Mucosa of stomach (tissue), 1 donor: ENCODE measurements around the gene ZNF48.
A peak's percentile ranks its signal among the peaks of the same experiment; 100 is the strongest.

ENCODE experiments used
- H3K27me3 ChIP-seq: one replicate; pipeline ENCODE4 v1.7.0; 2013; ENCODE audit warnings: mild to moderate bottlenecking, low read length; ENCODE audit not compliant: control insufficient read depth, insufficient read depth
- H3K36me3 ChIP-seq: one replicate; pipeline ENCODE4 v1.7.0; 2013; ENCODE audit warnings: low read length; ENCODE audit not compliant: control insufficient read depth, insufficient read depth
- H3K4me1 ChIP-seq: one replicate; pipeline ENCODE4 v1.7.0; 2013; ENCODE audit warnings: mild to moderate bottlenecking, low read length; ENCODE audit not compliant: control insufficient read depth, insufficient read depth
- H3K4me3 ChIP-seq: one replicate; pipeline ENCODE4 v1.7.0; 2013; ENCODE audit warnings: low read length
- H3K9ac ChIP-seq: one replicate; pipeline ENCODE4 v1.7.0; 2013; ENCODE audit warnings: mild to moderate bottlenecking, low read length, moderate library complexity
- H3K9me3 ChIP-seq: one replicate; pipeline ENCODE4 v1.7.0; 2013; ENCODE audit warnings: mild to moderate bottlenecking, low read length, moderate library complexity; ENCODE audit not compliant: control insufficient read depth
- donor health status: Pancreatic carcinoma.

The ZNF48 gene

GRCh38 chr16:30354423-30355143, 40.6 kb upstream of the ZNF48 start:
- H3K36me3 ChIP-seq: peaks cover 36% of the 10 kb centered on the region
- H3K4me1 ChIP-seq: peaks cover 52% of the 10 kb centered on the region
- no peaks in the 10 kb centered on the region for H3K9me3 ChIP-seq
- peak overlapping the region; percentile 68 for H3K4me3 ChIP-seq
- peak overlapping the region; percentile 88 for H3K9ac ChIP-seq
- H3K27me3 ChIP-seq: no peaks in the 10 kb centered on the region

- Histone ChIP-seq H3K9ac (peak within 1 kb of the TSS; percentile 94), H3K4me3 (peak within 1 kb of the TSS; percentile 68), H3K27me3 (no peaks in the 10 kb centered on the region), H3K36me3 (peaks cover 36% of the 10 kb centered on the region), H3K4me1 (peaks cover 52% of the 10 kb centered on the region), H3K9me3 (no peaks in the 10 kb centered on the region)
These were observed 39.9 kb upstream of the ZNF48 start, which contains the start of gene CD2BP2 for GRCh38 chr16:30355144-30355953. CD2BP2 (minus strand) TSS chr16:30355308; CDS start chr16:30354681, 627 bp downstream.

DNA sequence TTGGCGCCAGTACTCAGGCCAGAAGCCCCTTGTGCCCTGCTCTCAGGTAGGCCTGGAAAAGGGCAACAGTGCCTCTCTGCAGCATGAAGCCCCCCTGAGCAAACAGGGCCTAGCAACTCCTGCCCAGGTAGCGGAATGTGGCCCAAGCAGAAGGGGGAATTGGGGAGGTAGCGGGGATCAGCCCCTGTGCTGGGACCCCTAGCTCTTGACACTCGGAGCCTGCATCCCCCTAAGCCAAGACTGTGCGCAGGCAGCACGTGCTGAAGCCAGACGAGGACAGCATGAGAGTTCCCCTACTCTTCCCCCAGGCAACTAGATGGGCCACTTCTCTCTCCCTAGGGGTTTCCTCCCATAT, 39.3 kb upstream of the ZNF48 start:
- H3K27me3 ChIP-seq: no peaks in the 10 kb centered on the region
- peak overlapping the region; percentile 94 for H3K9ac ChIP-seq
- peak overlapping the region; percentile 68 for H3K4me3 ChIP-seq
- peaks cover 52% of the 10 kb centered on the region for H3K4me1 ChIP-seq
- no peaks in the 10 kb centered on the region for H3K9me3 ChIP-seq
- peaks cover 33% of the 10 kb centered on the region for H3K36me3 ChIP-seq

- Histone ChIP-seq H3K4me3 (peak overlapping the region; percentile 68), H3K27me3 (no peaks in the 10 kb centered on the region), H3K4me1 (peaks cover 48% of the 10 kb centered on the region), H3K9ac (peak overlapping the region; percentile 94), H3K9me3 (no peaks in the 10 kb centered on the region), H3K36me3 (peaks cover 27% of the 10 kb centered on the region)
These were observed 38.7 kb upstream of the ZNF48 start for GRCh38 chr16:30356401-30357084.

- Histone ChIP-seq H3K4me3 (no peak overlapping the region), H3K9me3 (no peaks in the 10 kb centered on the region), H3K27me3 (no peaks in the 10 kb centered on the region), H3K36me3 (peaks cover 27% of the 10 kb centered on the region), H3K9ac (no peak overlapping the region), H3K4me1 (peaks cover 42% of the 10 kb centered on the region)
These were observed 38.0 kb upstream of the ZNF48 start for GRCh38 chr16:30357085-30357714.

- H3K36me3 ChIP-seq: peaks cover 27% of the 10 kb centered on the region
- H3K4me3 ChIP-seq: no peak overlapping the region
- H3K27me3 ChIP-seq: no peaks in the 10 kb centered on the region
- H3K4me1 ChIP-seq: peaks cover 36% of the 10 kb centered on the region
- no peaks in the 10 kb centered on the region for H3K9me3 ChIP-seq
- no peak overlapping the region for H3K9ac ChIP-seq
These were observed 37.3 kb upstream of the ZNF48 start for GRCh38 chr16:30357715-30358576.

DNA sequence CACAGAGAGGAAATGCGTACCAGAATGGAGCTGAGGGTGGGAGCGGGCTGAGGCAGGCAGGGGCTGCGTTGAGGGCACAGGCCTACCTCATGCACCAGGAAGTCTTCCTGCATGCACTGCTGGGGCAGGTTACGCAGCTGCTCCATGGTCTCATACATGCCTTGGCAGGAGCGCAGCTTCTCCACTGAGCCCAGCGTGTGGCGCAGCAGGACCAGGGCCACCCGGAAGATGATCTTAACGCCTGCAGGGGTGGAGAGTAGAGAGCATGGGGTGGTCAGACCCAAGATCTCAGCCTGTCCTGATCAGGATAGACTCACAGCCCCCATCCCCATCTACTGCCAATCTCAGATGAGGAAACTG, 36.7 kb upstream of the ZNF48 start:
- Histone ChIP-seq H3K9me3 (no peaks in the 10 kb centered on the region), H3K4me3 (no peak overlapping the region), H3K27me3 (no peaks in the 10 kb centered on the region), H3K4me1 (peaks cover 31% of the 10 kb centered on the region), H3K9ac (no peak overlapping the region), H3K36me3 (peaks cover 23% of the 10 kb centered on the region)

DNA sequence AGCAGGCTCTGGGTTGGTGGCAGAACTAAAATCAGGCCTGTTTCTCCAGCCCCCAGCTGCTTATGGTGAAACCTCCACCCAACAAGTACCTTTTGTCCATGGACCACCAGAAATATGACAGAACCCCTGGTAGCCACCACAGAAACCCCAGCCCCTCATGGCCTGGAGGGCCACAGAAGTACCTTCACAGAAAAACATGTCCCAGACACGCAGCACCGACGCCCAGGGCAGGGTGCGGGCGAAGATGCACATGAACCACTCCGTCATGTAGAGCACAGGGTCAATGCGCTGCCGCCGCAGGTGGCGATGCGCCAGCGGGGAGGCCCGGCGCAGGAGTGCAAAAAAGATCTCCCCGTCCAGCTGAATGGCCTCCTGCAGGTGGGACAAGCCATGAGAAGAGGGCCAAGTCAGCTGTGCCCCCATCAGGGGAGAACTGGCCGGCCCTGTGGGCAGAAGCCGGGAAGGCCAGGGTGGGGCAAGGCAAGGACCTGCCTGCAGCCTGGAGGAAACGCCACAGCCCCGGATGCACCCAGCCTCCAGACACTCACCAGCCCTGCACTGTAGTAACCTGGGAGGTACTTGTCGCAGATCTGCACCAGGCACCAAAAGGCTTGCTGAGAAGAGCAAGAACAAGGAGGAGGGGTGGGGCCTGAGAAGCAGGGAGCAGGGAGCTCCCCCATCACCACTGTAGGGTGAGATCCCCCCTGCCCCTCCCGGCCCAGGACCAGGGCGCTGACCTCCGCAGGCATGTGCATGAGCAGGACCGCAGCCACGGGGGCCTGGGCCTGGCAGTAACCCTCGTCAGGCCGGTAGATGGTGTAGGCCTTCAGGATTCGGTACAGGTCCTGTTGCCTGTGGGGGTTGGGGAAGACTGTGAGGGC, 36.0 kb upstream of the ZNF48 start:
- H3K9me3 ChIP-seq: no peaks in the 10 kb centered on the region
- H3K27me3 ChIP-seq: no peaks in the 10 kb centered on the region
- H3K36me3 ChIP-seq: peaks cover 19% of the 10 kb centered on the region
- peaks cover 24% of the 10 kb centered on the region for H3K4me1 ChIP-seq
- H3K4me3 ChIP-seq: no peak overlapping the region
- H3K9ac ChIP-seq: no peak overlapping the region

DNA sequence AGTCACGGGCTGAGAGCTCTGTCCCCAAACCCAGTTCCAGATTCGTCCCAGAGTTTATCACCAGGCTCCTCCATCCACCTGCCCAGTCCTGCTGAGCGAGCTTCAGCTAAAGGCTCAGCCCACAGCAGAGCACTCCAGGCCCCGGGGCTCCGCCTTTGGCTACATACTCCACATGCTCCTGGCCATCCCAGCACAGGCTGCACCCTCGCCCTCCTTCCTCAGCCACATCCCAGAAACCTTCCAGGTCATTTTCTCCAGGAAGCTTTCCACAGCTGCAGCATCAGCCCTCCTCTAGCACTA, 35.4 kb upstream of the ZNF48 start:
- Histone ChIP-seq H3K36me3 (peaks cover 19% of the 10 kb centered on the region), H3K4me1 (peaks cover 22% of the 10 kb centered on the region), H3K9ac (no peak overlapping the region), H3K27me3 (no peaks in the 10 kb centered on the region), H3K4me3 (no peak overlapping the region), H3K9me3 (no peaks in the 10 kb centered on the region)

DNA sequence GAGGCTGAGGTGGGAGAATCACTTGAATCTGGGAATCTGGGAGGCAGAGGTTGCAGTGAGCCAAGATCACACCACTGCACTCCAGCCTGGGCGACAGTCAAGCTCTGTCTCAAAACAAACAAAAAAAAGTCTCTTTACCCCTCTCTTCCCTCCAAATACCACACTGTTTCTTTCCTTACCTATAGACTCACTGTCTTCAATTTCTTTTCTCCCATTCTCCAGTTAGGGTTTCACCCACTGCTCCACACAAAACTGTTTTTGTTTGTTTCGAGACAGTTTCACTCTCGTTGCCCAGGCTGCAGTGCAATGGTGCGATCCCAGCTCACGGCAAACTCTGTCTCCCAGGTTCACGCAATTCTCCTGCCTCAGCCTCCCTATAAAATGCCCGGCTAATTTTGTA, 34.0 kb upstream of the ZNF48 start:
- Histone ChIP-seq H3K9me3 (no peaks in the 10 kb centered on the region), H3K36me3 (peaks cover 19% of the 10 kb centered on the region), H3K9ac (no peak overlapping the region), H3K4me1 (peaks cover 13% of the 10 kb centered on the region), H3K27me3 (no peaks in the 10 kb centered on the region), H3K4me3 (no peak overlapping the region)
